Measurements from ENCODE around the gene CIAO3. TPM values are rescaled to one million over a fixed set of nuclear protein-coding genes. Genes with fewer than 3 reads are reported as not detected.
"Not testable (repeated sequence)": the region's sequence is repeated elsewhere in the genome, so short reads cannot be mapped to it uniquely, and the experiment has no call there.

Gene CIAO3
- total RNA-seq, 1 donor from 2014 or later, result 32.9 TPM

GRCh38 chr16:776298-776697 is 35.5 kb upstream of the CIAO3 start:
- not testable (repeated sequence) for DNase-seq (ENCODE audit: low read depth, low spot score)

DNA sequence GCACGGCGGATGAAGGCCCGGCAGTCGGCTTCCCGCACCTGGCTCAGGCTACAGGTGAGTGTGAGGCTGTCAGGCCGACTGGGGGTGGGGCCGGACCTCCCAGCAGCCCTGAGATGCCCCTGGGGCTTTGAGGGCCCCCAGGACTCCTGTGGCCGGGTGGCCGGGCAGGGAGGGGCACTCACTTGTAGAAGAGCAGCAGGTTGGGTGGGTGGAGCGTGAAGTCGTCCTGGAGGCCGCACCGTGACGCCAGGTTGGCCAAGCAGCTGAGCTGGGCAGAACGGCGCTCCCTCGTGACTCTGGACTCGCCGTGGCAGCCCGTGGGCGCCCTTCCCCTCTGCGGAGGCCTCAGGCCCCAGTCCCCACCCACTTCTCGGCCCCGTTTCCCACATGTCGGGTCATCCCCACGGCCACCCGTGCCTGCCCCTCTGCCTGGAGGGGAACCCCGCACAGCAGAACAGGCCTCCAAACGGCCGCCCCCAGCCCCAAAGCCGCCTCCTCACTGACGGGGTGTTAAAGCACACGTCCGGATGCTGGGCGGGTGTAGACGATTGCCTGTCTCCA is 34.5 kb upstream of the CIAO3 start:
- DNase-seq (ENCODE audit: low read depth, low spot score), result no peak

DNA sequence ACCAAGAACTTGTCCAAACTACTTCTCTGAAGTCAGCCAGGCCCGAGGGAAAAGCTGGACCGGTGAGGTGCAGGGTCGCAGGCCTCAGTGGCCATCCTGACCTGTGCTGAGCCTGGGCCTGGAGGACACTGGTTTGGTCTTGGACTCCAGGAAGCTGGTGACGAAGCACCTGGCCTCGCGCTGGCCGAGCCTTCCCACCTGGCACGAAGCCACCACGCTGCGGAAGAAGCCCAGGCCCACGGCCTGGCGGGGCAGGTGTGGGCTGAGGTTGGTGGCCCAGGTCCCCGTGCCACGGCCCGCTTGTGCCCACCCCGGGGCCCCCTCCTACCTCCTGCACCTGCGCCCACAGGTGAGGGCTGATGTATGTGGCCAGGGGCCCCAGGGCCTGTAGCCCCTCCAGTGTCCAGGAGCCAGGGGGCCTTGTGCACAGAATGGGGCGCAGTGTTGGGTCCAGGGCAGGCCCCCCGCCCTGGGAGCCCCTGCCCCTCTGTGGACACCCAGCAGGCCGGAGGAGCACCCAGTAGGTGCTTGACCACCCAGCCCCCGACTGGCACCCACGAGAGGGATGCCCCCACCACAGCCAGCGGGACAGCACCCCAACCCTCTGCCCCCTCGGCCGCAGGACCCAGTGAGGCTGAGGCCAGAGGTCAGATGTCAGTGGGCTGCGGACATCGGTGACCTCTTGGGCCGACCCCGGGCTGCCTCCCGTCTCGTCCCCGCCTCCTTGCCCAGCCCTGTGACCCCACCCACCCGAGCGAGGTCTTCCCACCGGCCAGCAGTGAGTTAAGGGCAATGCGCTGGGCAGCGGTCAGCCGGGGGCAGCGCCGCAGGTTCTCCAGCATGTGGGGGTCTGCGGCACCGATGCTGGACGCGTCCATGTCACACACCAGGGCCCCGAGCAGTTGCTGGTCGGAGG is 33.5 kb upstream of the CIAO3 start:
- no peak for DNase-seq (ENCODE audit: low read depth, low spot score)

DNA sequence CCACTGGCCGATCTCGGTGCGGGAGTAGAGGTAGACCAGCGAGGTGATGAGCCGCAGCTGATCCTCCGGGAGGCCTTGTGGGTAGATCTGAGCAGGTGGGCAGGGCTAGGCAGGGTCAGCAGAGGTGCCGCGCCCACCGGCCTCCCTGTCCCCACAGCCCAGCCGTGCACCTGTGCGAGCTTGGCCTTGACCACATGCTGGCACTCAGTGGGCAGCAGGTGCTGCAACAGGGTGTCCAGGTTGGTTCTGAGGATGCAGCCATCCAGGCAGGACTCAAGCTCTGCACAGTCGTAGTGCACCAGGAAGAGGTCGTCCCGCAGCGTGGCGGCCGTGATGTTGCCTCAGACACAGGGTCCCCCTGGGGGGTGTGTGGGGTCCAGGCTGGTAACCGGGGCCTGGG is 32.2 kb upstream of the CIAO3 start:
- no peak for DNase-seq (ENCODE audit: low read depth, low spot score)

GRCh38 chr16:770411-770810 is 29.6 kb upstream of the CIAO3 start:
- no peak for DNase-seq (ENCODE audit: low read depth, low spot score)

- no peak for DNase-seq (ENCODE audit: low read depth, low spot score)
Observed at GRCh38 chr16:769934-770333, 29.1 kb upstream of the CIAO3 start.

DNA sequence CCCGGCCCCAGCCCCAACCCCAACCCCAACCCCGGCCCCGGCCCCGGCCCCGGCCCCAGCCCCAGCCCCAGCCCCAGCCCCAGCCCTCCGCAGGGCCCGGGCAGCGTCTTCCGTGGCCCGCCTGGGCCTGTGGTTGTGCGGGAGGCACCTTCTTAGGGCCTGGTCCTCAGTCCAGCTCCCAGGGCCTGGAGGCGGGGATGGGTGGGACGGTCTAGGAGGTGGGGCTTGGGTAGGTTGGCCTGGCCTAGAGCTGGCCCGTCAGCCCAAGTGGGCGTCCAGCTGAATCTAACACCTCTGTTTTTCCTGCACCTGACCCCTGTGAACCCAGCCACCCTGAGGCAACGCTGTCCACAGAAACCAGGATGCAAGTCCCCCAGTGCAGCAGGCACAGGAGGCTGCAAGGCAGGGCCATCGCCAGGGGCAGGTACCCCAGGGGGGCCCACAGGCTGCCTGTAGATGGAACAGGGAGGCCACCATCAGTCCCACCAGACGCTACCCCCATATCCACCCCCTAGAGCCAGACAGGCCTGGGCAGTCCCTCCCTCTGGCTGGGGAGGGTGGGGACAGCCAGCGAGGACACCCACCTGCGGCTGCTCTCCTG is 28.5 kb upstream of the CIAO3 start:
- no peak for DNase-seq (ENCODE audit: low read depth, low spot score)

DNA sequence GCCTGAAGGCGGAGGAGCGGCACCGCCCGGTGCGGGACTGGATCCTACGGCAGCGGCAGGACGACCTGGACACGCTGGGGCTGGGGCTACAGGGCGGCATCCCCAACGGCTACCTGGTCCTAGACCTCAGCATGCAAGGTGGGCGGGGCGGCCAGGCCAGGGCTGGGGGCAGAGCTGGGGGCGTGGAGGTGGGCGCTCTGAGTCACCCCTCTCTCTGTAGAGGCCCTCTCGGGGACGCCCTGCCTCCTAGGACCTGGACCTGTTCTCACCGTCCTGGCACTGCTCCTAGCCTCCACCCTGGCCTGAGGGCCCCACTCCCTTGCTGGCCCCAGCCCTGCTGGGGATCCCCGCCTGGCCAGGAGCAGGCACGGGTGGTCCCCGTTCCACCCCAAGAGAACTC is 27.6 kb upstream of the CIAO3 start:
- no peak for DNase-seq (ENCODE audit: low read depth, low spot score)

GRCh38 chr16:767743-768235 is 27.0 kb upstream of the CIAO3 start:
- DNase-seq (ENCODE audit: low read depth, low spot score), result no peak

DNA sequence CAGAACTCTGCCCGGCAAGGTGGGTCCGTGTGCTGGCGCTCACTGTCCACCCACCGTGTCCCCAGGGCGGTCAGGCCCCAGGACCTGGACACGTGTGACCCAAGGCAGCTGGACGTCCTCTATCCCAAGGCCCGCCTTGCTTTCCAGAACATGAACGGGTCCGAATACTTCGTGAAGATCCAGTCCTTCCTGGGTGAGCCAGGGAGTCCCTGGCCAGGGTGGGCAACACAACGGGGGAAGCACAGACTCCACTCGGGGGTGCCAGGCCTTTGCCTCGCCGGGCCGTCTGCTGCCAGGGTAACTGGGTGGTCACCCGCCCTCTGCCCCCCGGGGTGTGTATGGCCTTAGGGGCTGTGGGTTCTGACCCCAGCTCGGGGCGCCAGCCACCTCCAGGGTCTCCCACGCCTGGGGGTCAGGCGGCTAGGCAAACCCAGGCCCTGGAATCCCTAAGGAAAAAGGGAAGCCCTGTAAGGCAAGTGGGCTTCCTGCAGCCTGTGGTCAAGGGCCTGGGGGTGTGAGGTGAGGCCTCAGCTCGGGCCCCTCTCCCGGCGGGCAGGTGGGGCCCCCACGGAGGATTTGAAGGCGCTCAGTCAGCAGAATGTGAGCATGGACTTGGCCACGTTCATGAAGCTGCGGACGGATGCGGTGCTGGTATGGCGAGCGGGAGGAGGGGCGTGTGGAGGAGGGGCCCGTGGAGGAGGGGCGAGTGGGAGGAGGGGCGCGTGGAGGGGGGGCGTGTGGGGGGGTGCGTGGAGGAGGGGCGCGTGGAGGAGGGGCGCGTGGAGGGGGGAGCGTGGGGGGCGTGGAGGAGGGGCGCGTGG is 26.2 kb upstream of the CIAO3 start:
- no peak for DNase-seq (ENCODE audit: low read depth, low spot score)

DNA sequence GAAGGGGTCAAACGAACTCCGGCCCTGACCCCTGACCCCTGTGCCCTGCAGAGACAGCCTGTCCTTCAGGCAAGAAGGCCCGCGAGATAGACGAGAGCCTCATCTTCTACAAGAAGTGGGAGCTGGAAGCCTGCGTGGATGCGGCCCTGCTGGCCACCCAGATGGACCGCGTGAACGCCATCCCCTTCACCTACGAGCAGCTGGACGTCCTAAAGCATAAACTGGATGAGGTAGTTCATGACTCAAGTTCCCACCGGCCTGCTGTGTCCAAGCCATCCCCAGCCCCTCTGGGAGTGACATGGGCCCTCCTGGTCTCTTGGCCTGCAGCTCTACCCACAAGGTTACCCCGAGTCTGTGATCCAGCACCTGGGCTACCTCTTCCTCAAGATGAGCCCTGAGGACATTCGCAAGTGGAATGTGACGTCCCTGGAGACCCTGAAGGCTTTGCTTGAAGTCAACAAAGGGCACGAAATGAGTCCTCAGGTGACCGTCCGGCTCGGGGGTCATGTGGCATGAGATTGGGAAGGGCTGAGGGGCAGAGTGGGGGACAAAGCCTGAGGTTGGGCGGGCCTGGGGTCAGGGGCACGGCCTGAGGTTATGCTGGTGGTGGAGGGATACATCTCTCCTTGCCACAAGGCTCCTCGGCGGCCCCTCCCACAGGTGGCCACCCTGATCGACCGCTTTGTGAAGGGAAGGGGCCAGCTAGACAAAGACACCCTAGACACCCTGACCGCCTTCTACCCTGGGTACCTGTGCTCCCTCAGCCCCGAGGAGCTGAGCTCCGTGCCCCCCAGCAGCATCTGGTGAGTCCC is 25.4 kb upstream of the CIAO3 start:
- no peak for DNase-seq (ENCODE audit: low read depth, low spot score)

DNA sequence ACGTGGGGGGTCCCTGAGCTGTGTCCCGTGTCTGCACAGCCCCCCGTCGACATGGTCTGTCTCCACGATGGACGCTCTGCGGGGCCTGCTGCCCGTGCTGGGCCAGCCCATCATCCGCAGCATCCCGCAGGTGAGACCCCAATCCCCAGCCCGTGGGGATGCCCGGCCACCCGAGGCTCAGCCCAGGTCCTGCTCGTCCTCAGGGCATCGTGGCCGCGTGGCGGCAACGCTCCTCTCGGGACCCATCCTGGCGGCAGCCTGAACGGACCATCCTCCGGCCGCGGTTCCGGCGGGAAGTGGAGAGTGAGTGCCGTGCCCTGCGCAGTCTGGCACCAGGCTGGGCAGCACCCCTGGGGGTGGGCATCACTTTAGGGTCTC is 24.7 kb upstream of the CIAO3 start:
- DNase-seq (ENCODE audit: low read depth, low spot score), result no peak

- DNase-seq (ENCODE audit: low read depth, low spot score), result no peak
Observed at GRCh38 chr16:764848-765487, 24.2 kb upstream of the CIAO3 start.

DNA sequence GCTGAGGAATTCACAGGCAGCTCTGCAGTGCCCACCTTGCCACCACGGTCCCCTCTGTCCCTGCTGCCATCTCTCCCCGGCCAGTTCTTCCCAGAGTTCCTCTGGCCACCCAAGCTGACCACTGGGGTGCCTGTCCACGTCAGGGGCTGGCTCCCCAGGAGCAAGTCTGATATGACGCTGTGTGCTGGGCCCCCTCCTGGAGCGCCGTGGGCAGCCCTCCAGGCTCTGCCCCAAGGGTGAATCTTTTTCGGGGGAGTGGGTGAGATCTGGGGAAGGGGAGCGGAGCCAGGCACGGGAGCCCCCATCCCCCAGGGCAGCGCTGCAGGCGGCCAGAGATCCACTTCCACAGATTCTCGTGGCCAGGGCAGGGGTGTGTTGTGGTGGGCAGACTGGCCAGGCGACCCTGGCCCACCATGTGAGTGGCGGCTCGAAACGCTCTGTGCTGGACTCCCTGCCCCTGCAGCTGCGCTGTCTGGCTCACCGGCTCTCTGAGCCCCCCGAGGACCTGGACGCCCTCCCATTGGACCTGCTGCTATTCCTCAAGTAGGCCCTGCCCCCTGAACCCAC is 23.5 kb upstream of the CIAO3 start:
- DNase-seq (ENCODE audit: low read depth, low spot score), result no peak

DNA sequence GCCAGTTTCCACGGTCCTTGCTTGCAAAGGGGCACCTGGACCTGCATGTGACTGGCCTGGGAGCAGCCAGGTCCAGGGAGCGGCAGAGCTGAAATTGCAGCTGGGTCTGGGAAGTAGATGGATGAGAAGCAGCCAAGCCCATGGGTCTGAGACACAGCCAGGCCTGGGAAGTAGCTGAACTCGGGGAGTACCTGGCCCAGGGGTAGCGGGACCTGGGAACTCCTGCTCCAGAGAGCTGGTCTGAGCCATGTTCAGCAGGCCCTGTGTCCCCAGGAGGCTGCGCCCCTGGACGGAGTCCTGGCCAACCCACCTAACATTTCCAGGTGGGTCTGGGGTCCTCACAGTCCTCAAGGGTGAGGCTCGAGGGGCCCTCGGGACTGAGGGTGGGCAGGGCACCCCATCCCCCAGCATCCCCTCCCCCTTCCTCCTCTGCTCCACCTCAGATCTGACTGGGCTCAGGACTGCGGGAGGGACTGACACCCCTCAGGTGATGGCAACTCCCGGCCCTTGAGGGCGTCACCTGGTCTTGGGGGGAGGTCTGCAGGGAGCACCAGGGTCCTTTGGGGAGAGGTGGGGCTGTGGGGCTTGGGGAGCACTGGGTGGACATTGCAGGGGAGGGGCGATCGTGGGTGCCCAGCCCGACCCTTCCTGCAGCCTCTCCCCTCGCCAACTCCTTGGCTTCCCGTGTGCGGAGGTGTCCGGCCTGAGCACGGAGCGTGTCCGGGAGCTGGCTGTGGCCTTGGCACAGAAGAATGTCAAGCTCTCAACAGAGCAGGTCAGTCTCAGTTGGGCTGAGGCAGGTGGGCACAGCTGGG is 22.8 kb upstream of the CIAO3 start:
- no peak for DNase-seq (ENCODE audit: low read depth, low spot score)

DNA sequence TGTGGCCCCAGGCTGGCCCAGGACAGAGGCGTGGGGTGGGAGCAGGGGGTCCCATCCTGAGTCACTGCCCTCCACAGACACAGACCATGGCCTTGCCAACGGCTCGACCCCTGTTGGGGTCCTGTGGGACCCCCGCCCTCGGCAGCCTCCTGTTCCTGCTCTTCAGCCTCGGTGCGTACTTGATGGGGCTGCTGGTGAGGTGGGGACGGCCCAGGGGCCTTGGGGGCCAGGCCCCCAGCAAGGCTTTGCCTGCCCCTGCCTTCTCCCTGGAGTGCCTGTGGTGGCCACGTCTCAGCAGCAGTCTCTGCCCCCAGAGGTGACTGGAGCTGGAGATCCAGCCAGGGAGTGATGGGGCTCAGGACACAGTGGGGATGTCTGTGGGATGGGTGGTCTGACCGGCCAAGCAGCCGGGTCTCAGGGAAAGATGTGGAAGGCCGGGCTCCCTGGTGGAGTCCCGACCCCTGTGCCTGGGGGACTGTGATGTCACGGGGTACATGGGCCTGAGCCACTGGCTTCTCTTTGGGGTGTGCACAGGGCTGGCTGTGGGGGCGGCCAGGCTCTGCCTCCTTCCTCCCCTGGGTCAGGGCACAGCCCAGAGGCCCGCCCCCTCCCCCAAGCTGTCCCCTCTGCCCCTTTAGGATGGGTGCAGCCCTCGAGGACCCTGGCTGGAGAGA is 21.9 kb upstream of the CIAO3 start:
- no peak for DNase-seq (ENCODE audit: low read depth, low spot score)

DNA sequence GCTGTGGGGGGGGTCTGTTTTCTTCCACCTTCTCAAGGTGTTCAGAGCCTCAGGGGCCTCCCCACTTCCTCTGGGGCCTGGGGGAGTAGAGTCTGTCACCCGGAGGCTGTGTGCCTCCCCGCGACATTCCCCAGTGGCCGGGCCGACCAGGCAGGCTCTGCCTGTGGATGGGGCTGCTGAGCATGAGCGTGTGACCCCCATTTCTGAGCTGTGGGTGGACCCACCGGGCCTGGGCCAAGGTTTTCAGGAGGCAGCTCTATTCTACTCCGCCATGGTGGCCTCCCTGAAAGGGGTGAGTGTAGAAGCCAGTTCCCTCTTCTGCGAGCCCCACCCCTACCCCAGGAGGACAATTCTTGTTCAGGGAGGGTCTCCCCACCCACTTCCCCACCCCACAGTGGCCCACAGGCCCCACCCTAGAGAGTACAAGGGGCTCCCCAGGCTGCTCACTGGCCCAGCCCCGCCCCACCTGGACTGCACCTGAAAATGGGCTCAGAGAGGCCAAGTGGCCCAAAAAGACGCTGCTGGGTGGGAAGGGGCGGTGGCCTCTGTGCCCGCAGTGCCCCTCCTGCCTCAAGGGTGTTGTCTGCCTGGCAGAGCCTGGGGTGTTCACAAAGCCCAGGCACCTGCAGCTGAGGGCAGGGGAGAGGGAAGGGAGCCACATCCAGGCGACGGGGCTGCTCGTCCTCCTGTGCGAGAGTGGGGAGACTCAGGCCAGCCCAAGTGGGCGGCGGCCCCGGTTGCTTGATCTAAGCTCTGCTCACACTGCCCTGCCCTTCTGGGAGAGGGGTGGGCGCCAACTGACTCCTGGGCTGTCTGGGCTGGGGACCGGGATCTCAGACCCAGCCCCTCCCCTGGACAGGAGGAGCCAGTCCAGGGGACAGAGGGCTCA is 21.1 kb upstream of the CIAO3 start:
- no peak for DNase-seq (ENCODE audit: low read depth, low spot score)
